HG02588 (cell line): ENCODE results near the gene CCR4.
"Not testable (repeated sequence)": the region's sequence is repeated elsewhere in the genome, so short reads cannot be mapped to it uniquely, and the experiment has no call there.

Experiments used
- ATAC-seq: cut with Tn5 transposase; IDR thresholded peaks from one replicate; pipeline ENCODE4 v1.9.1; 2021; ENCODE audit warnings: mild to moderate bottlenecking, moderate library complexity; ENCODE audit not compliant: unreplicated experiment

The CCR4 gene

GRCh38 chr3:32950516-32950915, 928 bp upstream of the CCR4 start:
- no peak for ATAC-seq

- no peak for ATAC-seq
Observed at GRCh38 chr3:32952369-32953077, 1.1 kb downstream of the CCR4 start.

GRCh38 chr3:32954506-32954905, 3.1 kb downstream of the CCR4 start:
- no peak for ATAC-seq

- no peak for ATAC-seq
Observed at GRCh38 chr3:32956750-32957570, 5.5 kb downstream of the CCR4 start.

GRCh38 chr3:32958509-32958908, 7.1 kb downstream of the CCR4 start:
- no peak for ATAC-seq

- no peak for ATAC-seq
Observed at GRCh38 chr3:32959371-32959770, 7.9 kb downstream of the CCR4 start.

- peak; percentile 53 for ATAC-seq
Observed at GRCh38 chr3:32960404-32961170, 9.1 kb downstream of the CCR4 start.

- ATAC-seq = no peak
Observed at GRCh38 chr3:32961189-32961715, 9.8 kb downstream of the CCR4 start.

- no peak for ATAC-seq
Observed at GRCh38 chr3:32963871-32964270, 12.4 kb downstream of the CCR4 start.

- not testable (repeated sequence) for ATAC-seq
Observed at GRCh38 chr3:32964781-32965180, 13.3 kb downstream of the CCR4 start.

GRCh38 chr3:32965617-32966213, 14.3 kb downstream of the CCR4 start:
- ATAC-seq = not testable (repeated sequence)

- ATAC-seq = not testable (repeated sequence)
Observed at GRCh38 chr3:32966627-32967026, 15.2 kb downstream of the CCR4 start.

GRCh38 chr3:32968166-32968919, 16.9 kb downstream of the CCR4 start:
- ATAC-seq = no peak

GRCh38 chr3:32968920-32969389, 17.5 kb downstream of the CCR4 start:
- ATAC-seq = no peak

- ATAC-seq = no peak
Observed at GRCh38 chr3:32969656-32970055, 18.2 kb downstream of the CCR4 start.

GRCh38 chr3:32971291-32971690, 19.8 kb downstream of the CCR4 start:
- ATAC-seq = not testable (repeated sequence)

GRCh38 chr3:32972482-32973146, 21.2 kb downstream of the CCR4 start:
- ATAC-seq = no peak

- peak; percentile 73 for ATAC-seq
Observed at GRCh38 chr3:32973982-32974381, 22.5 kb downstream of the CCR4 start.

- ATAC-seq = no peak
Observed at GRCh38 chr3:32975891-32976595, 24.6 kb downstream of the CCR4 start.
